ENCODE measurements around the gene MID1. TPM values are rescaled to one million over a fixed set of nuclear protein-coding genes. Genes with fewer than 3 reads are reported as not detected.

MID1 gene
- polyA plus RNA-seq, 3 donors: 0.05 to 0.10 TPM; not detected in 1

GRCh38 chrX:10660171-10660570 lies 39.8 kb upstream of the MID1 start:
- Histone ChIP-seq H3K4me1 (ENCODE audit: control insufficient read depth in 1 of 2, insufficient read depth in 2 of 2, low read length in 2 of 2) (no peaks in the 10 kb centered on the region), H2AFZ (ENCODE audit: insufficient read depth, low read depth, low read length, poor library complexity, severe bottlenecking) (no peak overlapping the region), H4K20me1 (ENCODE audit: insufficient read depth, low read length) (no peaks in the 10 kb centered on the region), H3K79me2 (ENCODE audit: insufficient read depth, low read length) (no peaks in the 10 kb centered on the region), H3K27ac (ENCODE audit: low read depth in 1 of 2, low read length in 2 of 2) (no peak overlapping the region), H3K27me3 (ENCODE audit: control insufficient read depth in 2 of 2, insufficient read depth in 2 of 2, low read length in 2 of 2) (no peaks in the 10 kb centered on the region), H3K36me3 (replicated peaks in 1 of 2; ENCODE audit: control insufficient read depth in 1 of 2, insufficient read depth in 2 of 2, low read length in 2 of 2) (no peaks in the 10 kb centered on the region), H3K9ac (ENCODE audit: insufficient read depth, low read length, poor library complexity, severe bottlenecking) (no peak overlapping the region), H3K4me2 (replicated peaks; ENCODE audit: extremely low read depth, low read length, poor library complexity, severe bottlenecking) (no peak overlapping the region), H3K4me3 (replicated peaks in 1 of 3; ENCODE audit: low read depth in 2 of 3, low read length in 3 of 3) (no peak overlapping the region), H3K9me3 (replicated peaks in 1 of 2; ENCODE audit: control insufficient read depth in 1 of 2, insufficient read depth in 1 of 2, low read length in 2 of 2) (no peaks in the 10 kb centered on the region)
- Mint-ChIP-seq H3K27ac (no peak overlapping the region), H3K4me1 (no peaks in the 10 kb centered on the region), H3K9me3 (peaks cover 0 to 3% (median 1%) of the 10 kb centered on the region in 7 donors), H3K27me3 (ENCODE audit: low read depth in 3 of 3) (peaks cover 1 to 7% (median 2%) of the 10 kb centered on the region in 3 donors), H3K36me3 (no peaks in the 10 kb centered on the region), H3K4me3 (no peak overlapping the region)
- intact Hi-C loops (cut with micrococcal nuclease): no loop called here
- WGBS (ENCODE audit: insufficient coverage): no CpG with 5 or more reads among the region's 6 CpGs
- no peak for TF ChIP-seq CTCF (IDR thresholded peaks at IDR 0.05)
- DNase-seq: no peak

- H3K27me3 ChIP-seq (ENCODE audit: control insufficient read depth in 2 of 2, insufficient read depth in 2 of 2, low read length in 2 of 2): no peaks in the 10 kb centered on the region
- no peaks in the 10 kb centered on the region for H4K20me1 ChIP-seq (ENCODE audit: insufficient read depth, low read length)
- no peaks in the 10 kb centered on the region for H3K36me3 ChIP-seq (replicated peaks in 1 of 2; ENCODE audit: control insufficient read depth in 1 of 2, insufficient read depth in 2 of 2, low read length in 2 of 2)
- H3K4me1 ChIP-seq (ENCODE audit: control insufficient read depth in 1 of 2, insufficient read depth in 2 of 2, low read length in 2 of 2): no peaks in the 10 kb centered on the region
- Mint-ChIP-seq H3K4me3 (no peak overlapping the region), H3K36me3 (no peaks in the 10 kb centered on the region), H3K9me3 (peaks cover 0 to 8% (median 1%) of the 10 kb centered on the region in 7 donors), H3K27me3 (ENCODE audit: low read depth in 3 of 3) (peaks cover 0 to 4% (median 1%) of the 10 kb centered on the region in 3 donors), H3K27ac (peak overlapping the region in 1 of 7 donors; percentile 19), H3K4me1 (no peaks in the 10 kb centered on the region)
- no peak overlapping the region for H3K27ac ChIP-seq (ENCODE audit: low read depth in 1 of 2, low read length in 2 of 2)
- no peaks in the 10 kb centered on the region for H3K9me3 ChIP-seq (replicated peaks in 1 of 2; ENCODE audit: control insufficient read depth in 1 of 2, insufficient read depth in 1 of 2, low read length in 2 of 2)
- no peaks in the 10 kb centered on the region for H3K79me2 ChIP-seq (ENCODE audit: insufficient read depth, low read length)
- no peak overlapping the region for H3K9ac ChIP-seq (ENCODE audit: insufficient read depth, low read length, poor library complexity, severe bottlenecking)
- DNase-seq: no peak
- intact Hi-C loops (cut with micrococcal nuclease): no loop called here
- 100% methylated on average over 1 of the region's 1 CpG for WGBS (ENCODE audit: insufficient coverage)
- H3K4me3 ChIP-seq (replicated peaks in 1 of 3; ENCODE audit: low read depth in 2 of 3, low read length in 3 of 3): no peak overlapping the region
- no peak overlapping the region for H2AFZ ChIP-seq (ENCODE audit: insufficient read depth, low read depth, low read length, poor library complexity, severe bottlenecking)
- no peak for TF ChIP-seq CTCF (IDR thresholded peaks at IDR 0.05)
- H3K4me2 ChIP-seq (replicated peaks; ENCODE audit: extremely low read depth, low read length, poor library complexity, severe bottlenecking): no peak overlapping the region
Measured at GRCh38 chrX:10656214-10656613, 35.8 kb upstream of the MID1 start.
